ENCODE data around the gene FCGBP.
A peak's percentile ranks its signal among the peaks of the same experiment; 100 is the strongest.
"Not testable (repeated sequence)": the region's sequence is repeated elsewhere in the genome, so short reads cannot be mapped to it uniquely, and the experiment has no call there.

Gene FCGBP

DNA sequence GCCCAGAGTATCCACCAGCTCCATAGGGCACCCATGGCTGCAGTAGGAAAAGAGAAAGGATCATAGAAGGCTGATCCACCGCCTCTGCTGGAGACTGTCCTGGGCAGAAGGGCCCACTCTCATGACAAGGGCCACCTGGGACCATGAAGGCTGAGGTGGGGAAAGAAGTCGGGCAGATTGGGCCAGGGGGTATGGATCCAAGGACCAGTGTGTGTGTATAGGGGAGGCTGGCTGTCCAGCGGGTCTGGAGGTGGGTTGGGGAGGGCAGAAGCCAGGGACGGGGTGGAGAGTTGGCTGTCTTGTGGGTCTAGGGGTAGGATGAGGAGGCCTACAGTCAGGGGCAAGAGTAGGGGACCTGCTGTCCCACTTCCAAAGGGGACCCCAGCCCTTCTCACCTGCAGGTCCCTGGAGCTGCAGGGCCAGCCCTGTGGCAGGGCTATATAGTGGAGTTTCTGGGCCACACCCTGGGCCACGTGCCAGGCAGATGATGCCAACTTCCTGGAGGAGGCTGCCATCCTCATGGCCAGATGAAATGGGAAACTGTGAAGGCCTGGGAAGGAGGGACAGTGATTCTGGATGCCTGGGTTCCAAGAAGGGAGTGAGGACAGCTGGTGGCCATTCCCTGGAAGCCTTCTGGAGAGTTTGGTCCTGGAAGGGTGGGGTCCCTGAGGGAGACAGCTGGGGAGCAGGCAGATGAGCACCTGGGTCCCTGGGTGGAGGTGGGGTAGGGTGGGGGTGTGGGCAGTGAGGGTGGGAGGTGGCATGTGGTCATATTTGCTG is at the start of gene FCGBP:
Gene FCGBP, minus strand, starts transcription at position 51 of the 780 bp plus-strand sequence.
- DNase-seq, result no peak

DNA sequence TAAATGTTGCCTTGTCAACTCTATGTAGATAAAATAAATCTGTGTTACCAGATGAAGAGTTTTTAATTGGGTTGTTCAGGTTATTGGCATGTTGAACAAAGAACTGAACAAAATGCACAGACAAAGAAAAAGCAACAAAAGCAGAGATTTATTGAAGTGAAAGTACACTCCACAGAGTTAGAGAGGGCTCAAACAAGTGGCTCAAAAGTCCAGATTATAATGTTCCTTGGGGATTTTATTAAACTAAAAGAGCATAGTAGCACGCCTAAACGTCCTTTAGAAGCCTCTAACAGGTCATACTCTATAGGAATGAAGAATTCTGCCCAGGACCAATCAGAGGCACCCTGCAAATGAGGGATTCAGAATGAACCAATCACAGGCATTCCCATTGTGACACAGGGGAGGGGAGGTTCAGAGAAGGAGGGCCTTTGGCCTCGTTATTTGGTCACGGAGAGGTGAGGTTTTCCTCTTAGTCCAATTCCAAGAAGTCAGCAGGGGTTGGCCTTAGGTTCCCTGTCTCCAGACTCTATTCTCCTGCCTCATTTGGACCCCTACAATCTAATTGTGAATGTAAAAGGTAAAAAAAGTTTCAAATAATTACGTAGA is 49.4 kb upstream of the FCGBP start:
- no peak for DNase-seq

DNA sequence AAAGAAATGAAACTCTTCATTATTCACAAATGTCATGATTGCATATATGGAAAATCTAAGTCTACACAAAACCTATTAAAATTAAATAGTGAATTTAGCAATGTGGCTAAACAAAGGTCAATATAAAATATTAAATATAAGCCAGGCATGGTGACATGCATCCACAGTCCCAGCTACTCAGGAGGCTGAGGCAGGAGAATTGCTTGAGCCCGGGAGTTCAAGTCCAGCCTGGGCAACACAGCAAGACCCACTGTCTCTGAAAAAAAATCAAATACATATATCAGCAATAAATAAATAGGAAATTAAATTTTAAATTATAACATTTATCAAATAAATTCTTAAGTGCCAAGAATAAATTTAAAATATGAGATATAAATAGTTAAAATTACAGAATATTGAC is 48.4 kb upstream of the FCGBP start:
- DNase-seq, result no peak

DNA sequence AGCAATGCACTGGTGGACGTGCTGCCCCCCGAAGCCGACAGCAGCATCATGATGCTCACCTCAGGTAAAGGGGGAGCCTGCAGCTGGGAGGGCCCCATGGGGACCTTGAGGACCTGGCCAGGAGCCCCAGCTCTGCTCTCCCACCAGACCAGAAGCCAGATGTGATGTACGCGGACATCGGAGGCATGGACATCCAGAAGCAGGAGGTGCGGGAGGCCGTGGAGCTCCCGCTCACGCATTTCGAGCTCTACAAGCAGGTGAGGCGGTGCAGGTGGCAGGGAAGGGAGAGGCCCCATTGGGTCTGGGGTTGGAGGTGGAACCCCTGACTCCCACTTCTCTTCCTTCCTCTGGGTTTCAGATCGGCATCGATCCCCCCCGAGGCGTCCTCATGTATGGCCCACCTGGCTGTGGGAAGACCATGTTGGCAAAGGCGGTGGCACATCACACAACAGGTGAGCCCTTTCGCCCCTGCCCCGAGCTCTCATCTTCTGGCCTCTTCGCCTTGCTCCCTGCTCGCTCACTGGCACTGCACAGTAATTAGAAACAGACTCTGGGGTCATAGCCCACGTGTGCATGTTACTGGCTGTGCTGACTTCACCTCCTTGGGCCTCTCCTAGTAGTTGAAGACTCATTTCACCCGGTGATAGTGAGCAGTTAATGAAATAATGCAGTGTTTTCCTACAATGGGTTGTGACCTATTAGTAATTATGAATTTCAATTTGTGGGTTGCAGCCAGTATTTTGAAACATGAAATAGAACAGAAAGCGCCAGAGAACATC is 40.1 kb upstream of the FCGBP start:
- DNase-seq, result no peak

DNA sequence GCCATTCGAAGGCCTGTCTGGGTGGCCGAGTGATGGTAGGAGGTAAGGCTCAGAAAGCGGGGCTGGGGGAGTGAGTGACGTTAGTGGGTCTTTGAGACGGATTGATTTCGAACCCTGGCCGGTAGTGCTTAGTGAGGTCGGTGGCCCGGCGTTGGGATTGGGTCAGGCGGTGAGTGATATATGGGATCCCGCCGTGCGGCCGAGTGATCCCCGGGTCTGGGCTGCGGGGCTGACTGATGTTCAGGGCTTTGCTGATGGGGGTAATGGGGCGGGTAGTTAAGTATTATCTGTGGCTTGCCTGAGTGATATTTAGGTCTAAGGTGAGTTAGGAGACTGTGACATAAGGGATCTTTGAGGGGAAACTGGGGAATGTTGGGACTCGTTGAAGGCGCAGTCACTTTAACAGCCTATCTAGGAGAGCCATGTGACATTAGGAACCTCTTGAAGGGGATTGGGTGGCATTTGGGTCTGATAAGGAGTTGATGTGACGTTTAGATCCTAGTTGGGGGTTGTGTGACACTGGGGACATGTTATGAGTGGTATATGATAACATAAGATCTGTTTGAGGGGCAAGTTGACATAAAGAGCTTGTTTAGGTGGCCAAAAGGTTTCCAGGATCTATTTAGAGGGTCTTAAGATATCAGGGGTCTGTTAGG is 37.1 kb upstream of the FCGBP start:
- no peak for DNase-seq

DNA sequence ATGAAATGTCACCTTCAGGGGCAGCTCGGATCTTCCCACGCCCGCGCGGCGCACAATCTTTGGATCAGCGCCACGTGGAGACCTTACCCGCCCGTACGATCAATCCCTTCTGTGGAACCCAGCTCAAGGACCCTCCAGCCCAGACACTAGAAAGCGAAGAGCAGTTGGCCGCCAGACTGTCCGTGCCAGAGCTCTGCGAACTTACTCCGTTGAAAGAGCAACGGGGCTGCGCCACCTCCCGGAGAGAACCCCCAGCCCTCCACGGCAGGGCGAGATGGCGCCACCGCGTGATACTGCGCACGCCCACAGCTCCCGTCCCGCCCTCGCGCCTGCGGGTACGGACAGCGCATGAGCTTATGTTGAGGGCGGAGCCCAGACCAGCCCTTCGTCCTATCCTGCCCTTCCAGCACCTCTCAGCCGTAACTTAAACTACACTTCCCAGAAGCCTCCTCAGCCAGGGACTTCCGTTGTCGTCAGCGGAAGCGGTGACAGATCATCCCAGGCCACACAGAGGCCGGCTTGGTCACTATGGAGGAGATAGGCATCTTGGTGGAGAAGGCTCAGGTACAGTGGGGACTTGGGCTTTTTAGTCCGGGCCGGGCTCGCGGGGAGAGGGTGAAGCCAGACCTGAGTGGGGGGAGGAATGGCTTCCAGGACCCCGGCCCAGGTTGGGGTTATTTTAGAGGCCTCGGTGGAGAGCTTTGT is 36.4 kb upstream of the FCGBP start, which contains the start of gene PSMC4:
Gene PSMC4, plus strand, starts transcription at position 491 of the 705 bp plus-strand sequence. Its CDS starts 38 bp downstream, at position 529.
- peak; percentile 98 to 99 for DNase-seq

DNA sequence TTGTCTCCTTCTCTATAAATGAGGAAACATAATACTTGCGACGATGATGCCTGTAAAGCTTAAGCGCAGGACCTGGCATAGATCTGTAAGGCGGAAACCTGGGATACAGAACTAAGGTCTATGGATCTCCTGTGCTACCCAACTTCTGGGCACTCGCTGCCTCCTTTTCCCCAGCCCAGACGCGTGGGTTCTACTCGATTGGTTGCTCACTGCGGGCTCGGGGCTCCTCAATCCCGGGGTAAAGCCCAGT is 35.9 kb upstream of the FCGBP start:
- peak in 1 of 2 experiments; percentile 76 for DNase-seq

DNA sequence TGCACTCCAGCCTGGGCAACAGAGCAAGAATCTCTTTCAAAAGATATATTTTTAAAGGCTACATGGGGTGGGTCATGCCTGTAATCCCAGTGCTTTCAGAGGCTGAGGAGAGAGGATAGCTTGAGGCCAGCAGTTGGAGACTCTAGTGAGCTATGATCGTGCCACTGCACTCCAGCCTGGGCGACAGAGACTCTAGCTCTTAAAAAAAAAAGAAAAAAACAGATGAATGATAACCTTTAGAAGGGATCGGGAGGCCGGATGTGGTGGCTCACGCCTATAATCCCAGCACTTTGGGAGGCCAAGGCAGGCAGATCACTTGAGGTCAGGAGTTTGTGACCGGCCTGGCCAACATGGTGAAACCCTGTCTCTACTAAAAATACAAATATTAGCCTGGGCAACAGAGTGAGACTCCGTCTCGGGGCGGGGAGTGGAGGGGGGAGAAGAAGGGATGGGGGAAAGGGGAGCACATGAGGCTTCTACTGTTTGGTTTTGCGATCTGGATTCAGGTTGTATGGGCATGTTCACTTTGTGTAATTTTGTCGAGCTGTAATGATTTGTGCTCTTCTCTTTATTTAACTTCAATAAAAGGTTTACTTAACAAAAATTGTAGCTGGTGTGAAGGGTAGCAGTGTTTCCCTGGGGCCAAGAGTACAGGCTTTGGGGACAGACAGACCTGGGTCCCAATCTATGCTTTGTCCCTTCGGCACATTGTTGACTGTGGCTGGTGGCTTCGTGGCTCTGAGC is 35.4 kb upstream of the FCGBP start:
- no peak for DNase-seq

DNA sequence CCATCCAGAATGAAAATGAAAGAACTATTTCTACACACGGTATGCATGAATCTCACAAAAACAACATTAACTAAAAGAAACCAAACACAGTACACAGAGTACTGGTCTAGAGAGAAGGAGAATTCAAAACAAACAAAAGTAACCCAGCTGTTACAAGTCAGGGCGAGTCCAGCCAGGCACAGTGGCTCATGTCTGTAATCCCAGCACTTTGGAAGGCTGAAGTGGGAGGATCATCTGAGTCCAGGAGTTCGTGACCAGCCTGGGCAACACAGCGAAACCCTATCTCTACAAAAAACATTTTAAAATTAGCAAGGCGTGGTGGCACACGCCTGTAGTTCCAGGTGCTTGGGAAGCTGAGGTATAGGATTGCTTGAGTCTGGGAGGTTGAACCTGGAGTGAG is 34.8 kb upstream of the FCGBP start:
- no peak for DNase-seq

DNA sequence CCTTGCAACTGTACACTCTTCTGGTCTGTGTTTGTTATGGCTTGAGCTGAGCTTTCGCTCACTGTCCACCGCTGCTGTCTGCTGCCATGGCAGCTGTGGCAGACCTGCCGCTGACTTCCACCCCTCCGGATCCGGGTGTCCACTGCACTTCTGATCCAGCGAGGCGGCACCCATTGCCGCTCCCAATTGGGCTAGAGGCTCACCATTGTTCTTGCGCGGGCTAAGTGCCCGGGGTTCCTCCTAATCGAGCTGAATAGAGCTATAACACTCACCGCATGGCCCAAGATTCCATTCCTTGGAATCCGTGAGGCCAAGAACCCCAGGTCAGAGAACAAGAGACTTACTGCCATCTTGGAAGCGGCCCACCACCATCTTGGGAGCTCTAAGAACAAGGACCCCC is 34.4 kb upstream of the FCGBP start:
- no peak for DNase-seq

DNA sequence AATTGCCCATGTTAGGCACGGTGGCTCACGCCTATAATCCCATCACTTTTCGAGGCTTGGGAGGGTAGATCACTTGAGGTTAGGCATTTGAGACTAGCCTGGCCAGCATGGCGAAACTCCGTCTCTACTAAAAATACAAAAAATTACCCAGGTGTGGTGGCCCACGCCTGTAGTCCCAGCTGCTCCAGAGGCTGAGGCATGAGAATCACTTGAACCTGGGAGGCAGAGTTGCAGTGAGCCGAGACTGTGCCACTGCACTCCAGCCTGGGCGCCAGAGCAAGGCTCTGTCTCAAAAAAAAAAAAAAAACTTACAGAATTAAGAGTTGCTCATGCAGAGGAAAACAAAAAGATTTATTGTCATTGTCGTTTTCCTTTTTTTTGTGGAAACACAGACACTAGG is 33.1 kb upstream of the FCGBP start:
- DNase-seq, result no peak

DNA sequence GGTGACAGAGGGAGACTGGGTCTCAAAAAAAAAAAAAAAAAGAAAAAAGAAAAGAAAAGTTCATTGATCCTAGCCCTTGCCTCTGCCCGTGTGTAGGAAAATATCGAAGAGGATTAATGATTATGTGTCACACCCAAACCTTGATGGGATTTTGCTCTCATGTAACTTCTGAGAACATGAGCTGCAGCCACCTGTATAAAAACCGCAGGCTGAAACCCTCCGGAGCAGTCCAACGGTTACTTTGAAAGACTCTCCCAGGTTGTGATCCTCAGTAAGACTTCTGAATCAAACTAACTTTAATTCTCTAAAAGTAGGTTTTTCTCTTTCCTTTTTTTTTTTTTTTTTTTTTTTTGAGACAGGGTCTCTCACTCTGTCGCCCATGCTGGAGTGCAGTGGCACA is 32.2 kb upstream of the FCGBP start:
- DNase-seq, result no peak

DNA sequence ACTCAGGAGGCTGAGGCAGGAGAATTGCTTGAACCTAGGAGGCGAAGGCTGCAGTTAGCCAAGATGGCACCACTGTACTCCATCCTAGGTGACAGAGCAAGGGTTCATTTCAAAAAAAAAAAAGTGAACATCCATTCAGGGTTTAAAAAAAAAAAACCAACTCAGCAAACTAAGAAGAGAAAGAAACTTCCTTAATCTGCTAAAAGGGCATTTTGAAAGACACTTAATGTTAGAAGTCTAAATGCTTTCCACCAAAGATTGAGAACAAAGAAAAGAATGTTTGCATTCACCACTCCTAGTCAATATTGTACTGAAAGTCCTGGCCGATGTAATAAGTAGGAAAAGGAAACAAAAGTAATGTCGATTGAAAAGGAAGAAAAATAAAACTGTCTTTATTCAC is 29.5 kb upstream of the FCGBP start:
- DNase-seq, result no peak

DNA sequence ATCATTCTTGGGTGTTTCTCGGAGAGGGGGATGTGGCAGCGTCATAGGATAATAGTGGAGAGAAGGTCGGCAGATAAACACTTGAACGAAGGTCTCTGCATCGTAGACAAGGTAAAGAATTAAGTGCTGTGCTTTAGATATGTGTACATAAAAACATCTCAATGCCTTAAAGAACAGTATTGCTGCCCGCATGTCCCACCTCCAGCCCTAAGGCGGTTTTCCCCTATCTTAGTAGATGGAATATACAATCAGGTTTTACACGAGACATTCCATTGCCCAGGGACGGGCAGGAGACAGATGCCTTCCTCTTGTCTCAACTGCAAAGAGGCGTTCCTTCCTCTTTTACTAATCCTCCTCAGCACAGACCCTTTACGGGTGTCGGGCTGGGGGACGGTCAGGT is 25.0 kb upstream of the FCGBP start:
- DNase-seq, result not testable (repeated sequence)

DNA sequence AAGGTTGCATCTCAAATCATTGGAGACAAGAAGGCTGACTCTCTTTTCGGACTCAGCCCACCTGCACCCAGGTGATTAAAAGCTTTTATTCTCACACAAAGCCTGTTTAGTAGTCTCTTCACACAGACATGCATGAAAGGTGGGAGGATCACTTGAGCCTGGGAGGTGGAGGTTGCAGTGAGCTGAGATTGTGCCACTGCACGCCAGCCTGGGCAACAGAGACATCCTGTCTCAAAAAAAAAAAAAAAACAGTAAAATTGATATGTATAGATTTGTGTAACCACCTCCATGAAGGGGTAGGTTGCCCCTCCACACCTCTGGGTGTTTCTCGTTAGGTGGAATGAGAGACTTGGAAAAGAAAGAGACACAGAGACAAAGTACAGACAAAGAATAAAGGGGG is 24.5 kb upstream of the FCGBP start:
- not testable (repeated sequence) for DNase-seq

DNA sequence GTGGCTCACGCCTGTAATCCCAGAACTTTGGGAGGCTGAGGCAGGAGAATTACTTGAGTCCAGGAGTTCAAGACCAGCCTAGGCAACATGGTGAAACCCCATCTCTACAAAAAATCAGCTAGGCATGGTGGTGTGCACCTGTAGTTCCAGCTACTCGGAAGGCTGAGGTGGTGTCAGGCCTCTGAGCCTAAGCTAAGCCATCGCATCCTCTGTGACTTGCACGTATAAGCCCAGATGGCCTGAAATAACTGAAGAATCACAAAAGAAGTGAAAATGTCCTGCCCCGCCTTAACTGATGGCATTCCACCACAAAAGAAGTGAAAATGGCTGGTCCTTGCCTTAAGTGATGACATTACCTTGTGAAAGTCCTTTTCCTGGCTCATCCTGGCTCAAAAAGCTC is 23.5 kb upstream of the FCGBP start:
- DNase-seq, result not testable (repeated sequence)

DNA sequence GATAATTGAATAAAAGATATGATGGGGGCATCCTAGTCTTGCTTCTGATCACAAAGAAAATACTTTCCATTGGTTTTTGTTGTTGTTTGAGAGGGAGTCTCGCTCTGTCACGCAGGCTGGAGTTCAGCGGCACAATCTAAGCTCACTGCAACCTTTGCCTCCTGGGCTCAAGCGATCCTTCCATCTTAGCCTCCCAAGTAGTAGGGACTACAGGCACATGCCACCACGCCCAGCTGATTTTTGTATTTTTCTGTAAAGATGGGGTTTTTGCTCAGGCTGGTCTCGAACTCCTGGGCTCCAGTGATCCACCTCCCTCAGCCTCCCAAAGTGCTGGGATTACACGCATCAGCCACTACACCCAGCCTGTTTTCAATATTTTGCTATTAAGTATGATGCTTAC is 19.5 kb upstream of the FCGBP start:
- no peak for DNase-seq

DNA sequence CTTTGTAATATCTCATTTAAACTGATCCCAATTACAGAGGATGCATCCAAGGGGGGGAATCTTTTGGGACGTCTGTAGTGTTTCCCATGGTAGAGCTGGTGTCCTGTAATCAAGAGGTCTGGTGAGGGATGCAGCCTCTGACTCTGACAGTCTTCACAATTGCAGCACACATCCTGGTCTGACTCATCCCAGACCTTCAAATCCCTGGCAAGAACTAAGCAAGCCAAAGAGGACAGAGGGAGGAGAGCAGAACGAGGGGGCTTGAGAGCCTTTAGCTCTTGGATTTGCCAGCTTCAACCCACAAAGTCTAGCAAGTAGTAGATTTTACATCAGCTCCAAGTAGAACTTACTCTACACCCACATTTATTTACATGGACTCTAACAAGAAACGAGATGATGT is 17.3 kb upstream of the FCGBP start:
- no peak for DNase-seq

DNA sequence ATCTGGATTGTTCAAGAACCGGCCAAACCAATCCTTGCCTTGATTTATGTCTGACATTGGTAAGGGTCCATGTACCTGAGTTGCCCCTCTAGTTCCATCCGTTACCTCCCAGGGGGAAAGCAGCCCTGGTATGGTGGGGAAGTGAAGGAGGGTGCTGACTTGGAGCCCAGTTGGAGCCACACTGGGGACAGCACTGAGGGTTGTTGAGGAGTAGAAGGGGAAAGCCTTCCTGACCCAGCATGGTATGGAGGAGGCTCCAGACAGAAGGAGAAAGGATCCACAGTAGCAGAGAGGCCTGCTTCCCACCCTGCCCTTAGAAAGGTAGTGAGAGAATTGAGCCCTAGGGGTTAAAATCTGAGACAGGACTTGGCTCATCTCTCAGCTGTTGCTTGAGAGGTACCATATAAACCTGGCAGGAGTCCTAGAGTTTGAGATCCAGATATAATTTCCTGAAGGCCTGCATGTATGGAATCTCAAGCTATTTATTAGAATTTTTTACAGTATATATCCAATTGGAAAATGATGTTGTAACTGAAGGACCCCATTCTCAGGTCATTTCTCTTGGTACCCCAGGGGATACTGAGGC is 16.7 kb upstream of the FCGBP start:
- no peak for DNase-seq

DNA sequence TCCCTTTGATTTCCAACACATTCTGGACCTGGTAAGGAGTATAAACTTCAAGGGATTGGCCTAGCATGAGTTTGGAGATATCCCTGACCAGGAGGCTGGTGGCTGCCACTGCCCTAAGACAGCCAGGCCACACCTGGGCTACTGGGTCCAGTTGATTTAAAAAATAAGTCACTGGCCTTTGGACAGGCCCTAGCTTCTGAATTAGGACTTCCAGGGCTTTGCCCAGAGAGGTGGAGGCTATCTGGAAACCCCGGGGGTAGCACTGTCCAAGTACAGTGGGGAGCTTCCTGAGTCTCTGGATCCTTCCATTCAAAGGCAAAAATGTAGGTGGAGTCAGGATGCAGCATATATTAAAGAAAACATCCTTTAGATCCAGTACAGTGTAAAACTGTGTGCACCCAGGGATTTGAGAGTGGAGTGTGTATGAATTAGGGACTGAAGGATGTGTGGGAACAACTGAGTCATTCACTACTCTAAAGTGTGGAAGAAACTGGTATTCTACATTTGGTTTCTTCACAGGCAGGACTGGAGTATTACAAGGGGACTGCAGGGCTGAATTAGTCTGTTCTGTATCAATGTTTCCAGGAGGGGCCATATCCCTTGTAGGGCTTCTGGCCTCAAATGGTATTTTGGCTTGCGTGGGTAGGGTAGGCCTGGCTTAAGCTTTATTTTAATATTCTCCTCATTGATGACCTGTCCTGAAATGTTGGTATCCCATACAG is 14.8 kb upstream of the FCGBP start:
- no peak for DNase-seq

DNA sequence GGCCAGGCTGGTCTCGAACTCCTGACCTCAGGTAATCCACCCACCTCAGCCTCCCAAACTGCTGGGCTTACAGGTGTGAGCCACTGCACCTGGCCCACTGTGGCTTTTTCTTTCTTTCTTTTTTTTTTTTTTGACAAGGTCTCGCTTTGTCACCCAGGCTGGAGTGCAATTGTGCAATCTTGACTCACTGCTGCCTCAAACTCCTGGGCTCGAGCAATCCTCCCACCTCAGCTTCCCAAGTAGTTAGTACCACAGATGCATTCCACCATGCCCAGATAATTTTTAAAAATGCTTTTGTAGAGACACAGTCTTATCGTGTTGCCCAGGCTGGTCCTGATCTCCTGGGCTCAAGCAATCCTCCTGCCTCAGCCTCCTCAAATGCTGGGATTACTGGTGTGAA is 12.1 kb upstream of the FCGBP start:
- DNase-seq, result no peak
